T-cell (primary cell): Measurements from ENCODE around the gene FOXRED2. TPM values are rescaled to one million over a fixed set of nuclear protein-coding genes. Genes with fewer than 3 reads are reported as not detected.

Source experiments
- ATAC-seq, 4 experiments: fragments of 200-7000 bp in 3 of 4; fragments of 150-1000 bp in 1 of 4; cut with Tn5 transposase; replicated peaks in 1 of 4; 1 replicate in 3 of 4; 2 replicates in 1 of 4; pipeline ENCODE4 v1.10.0; 2021; ENCODE audit warnings: moderate library complexity in 3 of 4, mild to moderate bottlenecking in 2 of 4, moderate number of reproducible peaks in 1 of 4
- CTCF ChIA-PET, 2 donors: fragments of 300-600 bp; sonication (Branson Sonifier 250); formaldehyde crosslinking; loops; one replicate each; lab custom pipeline; 2022; ENCODE audit warnings: antibody characterized with exemption in 2 of 2; lab: Charles Lee
- POLR2A ChIA-PET, 2 donors: fragments of 300-600 bp; sonication (Branson Sonifier 250); formaldehyde crosslinking; loops; one replicate each; lab custom pipeline; 2022; ENCODE audit warnings: antibody characterized with exemption in 2 of 2; lab: Charles Lee
- DNase-seq, 35 experiments: peaks; one replicate each; pipeline versions ENCODE4 v3.0.0 to v3.0.0-alpha.2; 2013 to 2023
- H3K27ac ChIP-seq: one replicate; pipeline ENCODE4 v1.5.1; 2013; ENCODE audit warnings: low read length
- H3K27me3 ChIP-seq, 2 experiments: replicated peaks in 1 of 2; 1 replicate in 1 of 2; 2 replicates in 1 of 2; pipeline versions ENCODE4 v1.6.1 to v1.7.0; 2013; ENCODE audit warnings: low read length in 1 of 2, mixed read lengths in 1 of 2; ENCODE audit not compliant: control insufficient read depth in 2 of 2, insufficient read depth in 2 of 2; ENCODE audit errors: extremely low read depth in 1 of 2
- H3K36me3 ChIP-seq, 2 donors: 1 replicate in 1 of 2; 2 replicates in 1 of 2; pipeline versions ENCODE4 v1.6.1 to v1.7.0; 2013; ENCODE audit warnings: low read length in 1 of 2; ENCODE audit not compliant: control insufficient read depth in 2 of 2, insufficient read depth in 1 of 2; ENCODE audit errors: extremely low read depth in 1 of 2
- H3K4me1 ChIP-seq, 2 experiments: 1 replicate in 1 of 2; 2 replicates in 1 of 2; pipeline versions ENCODE4 v1.6.1 to v1.7.0; 2013; ENCODE audit warnings: low read length in 2 of 2, mixed read lengths in 1 of 2; ENCODE audit not compliant: insufficient read depth in 2 of 2, control insufficient read depth in 1 of 2; ENCODE audit errors: extremely low read depth in 1 of 2
- H3K4me3 ChIP-seq, 2 donors: 1 replicate in 1 of 2; 2 replicates in 1 of 2; pipeline versions ENCODE4 v1.5.1 to v1.7.0; 2013; ENCODE audit warnings: mild to moderate bottlenecking in 2 of 2, low read length in 1 of 2, moderate library complexity in 1 of 2; ENCODE audit not compliant: control insufficient read depth in 1 of 2; ENCODE audit errors: extremely low read depth in 1 of 2
- H3K9me3 ChIP-seq: 2 replicates; pipeline ENCODE4 v1.7.0; 2013
- H3K27ac Mint-ChIP-seq, 2 donors: one replicate each; pipeline ENCODE4 v1.8.0; 2020 to 2021; ENCODE audit warnings: mild to moderate bottlenecking in 2 of 2, mixed read lengths in 2 of 2
- H3K27me3 Mint-ChIP-seq, 2 donors: one replicate each; pipeline ENCODE4 v1.8.0; 2021 to 2022; ENCODE audit warnings: mixed read lengths in 2 of 2
- H3K36me3 Mint-ChIP-seq: one replicate; pipeline ENCODE4 v1.8.0; 2021; ENCODE audit warnings: mixed read lengths
- H3K4me1 Mint-ChIP-seq, 3 donors: one replicate each; pipeline ENCODE4 v1.8.0; 2020 to 2022; ENCODE audit warnings: mixed read lengths in 3 of 3, mild to moderate bottlenecking in 1 of 3
- H3K4me3 Mint-ChIP-seq, 3 donors: one replicate each; pipeline ENCODE4 v1.8.0; 2020 to 2022; ENCODE audit warnings: mild to moderate bottlenecking in 3 of 3, mixed read lengths in 3 of 3, moderate library complexity in 3 of 3
- H3K9me3 Mint-ChIP-seq, 3 donors: one replicate each; pipeline ENCODE4 v1.8.0; 2020 to 2022; ENCODE audit warnings: mixed read lengths in 3 of 3
- WGBS: methylation state at CpG from one replicate; pipeline ENCODE4 v1.1.5; 2013; ENCODE audit warnings: missing lambda C conversion rate; ENCODE audit not compliant: insufficient coverage; 5-methylcytosine and 5-hydroxymethylcytosine counted together
- total RNA-seq, 35 experiments: library from RNA in 6 of 35; stranded (reverse) in 6 of 35; fragments of 120-200 nt in 1 of 35; gene quantifications; one replicate each; pipeline versions ENCODE4 v1.2.1 to v1.2.4 and lab custom pipeline; 2013 to 2026

FOXRED2 gene
- total RNA-seq, 5 donors from 2014 or later (not counting 1 experiment from before 2014, with no cell fraction given), result 1.7 to 5.0 (median 3.2) TPM

- peaks cover 17 to 32% of the 10 kb centered on the region in 2 donors for H3K27me3 Mint-ChIP-seq
- H3K27me3 ChIP-seq, result peaks cover 0 to 43% of the 10 kb centered on the region in 2 experiments
- H3K27ac ChIP-seq, result no peak overlapping the region
- H3K4me1 ChIP-seq, result peaks cover 0 to 5% of the 10 kb centered on the region in 2 experiments
- POLR2A ChIA-PET, result no interaction called here
- no peaks in the 10 kb centered on the region for H3K9me3 ChIP-seq
- H3K4me3 Mint-ChIP-seq, result no peak overlapping the region
- ATAC-seq (no peak), DNase-seq (no peak)
- no peaks in the 10 kb centered on the region for H3K9me3 Mint-ChIP-seq
- H3K36me3 ChIP-seq, result no peaks in the 10 kb centered on the region
- no peak overlapping the region for H3K4me3 ChIP-seq
- H3K36me3 Mint-ChIP-seq, result no peaks in the 10 kb centered on the region
- H3K27ac Mint-ChIP-seq, result no peak overlapping the region
- CTCF ChIA-PET, result interaction anchor here in 1 of 2 donors (0.5 to 0.6 kb wide), 2 partner anchors 337 to 431 kb away, joined by 3 to 4 read pairs; no protein-coding TSS in a partner anchor
- WGBS, result 67% methylated on average over 3 of the region's 6 CpGs
- peaks cover 0 to 7% (median 3%) of the 10 kb centered on the region in 3 donors for H3K4me1 Mint-ChIP-seq
These were observed 40.1 kb upstream of the FOXRED2 start for GRCh38 chr22:36546932-36547331.

DNA sequence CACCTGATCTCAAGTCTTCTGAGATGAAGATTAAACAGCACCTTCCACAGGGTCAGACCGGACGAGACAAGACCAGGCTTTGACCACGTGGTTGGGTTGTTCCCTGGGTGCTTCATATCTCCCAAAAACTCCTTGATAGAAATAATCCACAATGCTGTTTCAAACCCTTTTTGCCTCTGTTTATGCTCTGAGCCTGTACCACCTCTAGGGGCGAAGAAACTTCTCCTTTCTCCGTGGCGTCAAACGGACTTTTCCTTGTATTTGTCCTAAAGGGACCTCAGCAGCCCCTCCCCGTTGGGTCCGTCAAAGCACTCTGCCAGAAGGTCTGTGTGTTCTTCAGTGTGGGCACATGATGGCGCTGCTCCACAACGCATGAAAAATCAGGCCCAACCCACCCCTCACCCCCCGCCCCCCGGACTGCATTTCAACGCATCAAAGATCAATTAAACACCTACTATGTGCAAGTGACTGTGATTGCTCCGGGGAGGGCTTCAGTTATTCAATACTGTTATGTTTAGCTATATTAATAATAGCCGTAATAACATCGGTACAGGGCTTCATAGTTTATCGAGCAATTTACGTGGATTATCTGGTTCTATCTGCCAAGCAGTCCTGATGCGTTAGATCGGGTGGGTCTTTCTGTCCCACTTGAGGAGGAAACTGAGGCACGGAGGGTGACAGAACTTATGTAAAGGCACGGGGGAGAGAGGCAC lies 39.4 kb upstream of the FOXRED2 start:
- Histone ChIP-seq H3K36me3 (no peaks in the 10 kb centered on the region), H3K4me3 (no peak overlapping the region), H3K27ac (no peak overlapping the region), H3K9me3 (no peaks in the 10 kb centered on the region), H3K4me1 (peaks cover 0 to 8% of the 10 kb centered on the region in 2 experiments), H3K27me3 (peaks cover 0 to 41% of the 10 kb centered on the region in 2 experiments)
- Mint-ChIP-seq H3K9me3 (no peaks in the 10 kb centered on the region), H3K4me3 (no peak overlapping the region), H3K36me3 (no peaks in the 10 kb centered on the region), H3K27me3 (peaks cover 14 to 26% of the 10 kb centered on the region in 2 donors), H3K27ac (no peak overlapping the region), H3K4me1 (peaks cover 0 to 10% (median 6%) of the 10 kb centered on the region in 3 donors)
- ATAC-seq (peak in 3 of 4 experiments; percentile 36 to 55 (median 54)), DNase-seq (peak in 11 of 35 experiments; percentile 1 to 46 (median 13))
- POLR2A ChIA-PET, result no interaction called here
- CTCF ChIA-PET, result interaction anchor here in 1 of 2 donors (0.5 to 0.6 kb wide), 2 partner anchors 338 to 432 kb away, joined by 3 to 4 read pairs; no protein-coding TSS in a partner anchor
- 37% methylated on average over 17 of the region's 23 CpGs for WGBS

- H3K36me3 Mint-ChIP-seq, result no peaks in the 10 kb centered on the region
- H3K4me3 Mint-ChIP-seq, result no peak overlapping the region
- peaks cover 0 to 10% (median 6%) of the 10 kb centered on the region in 3 donors for H3K4me1 Mint-ChIP-seq
- WGBS, result 93% methylated on average over 7 of the region's 11 CpGs
- H3K9me3 Mint-ChIP-seq, result no peaks in the 10 kb centered on the region
- H3K27ac ChIP-seq, result no peak overlapping the region
- no peaks in the 10 kb centered on the region for H3K36me3 ChIP-seq
- H3K27me3 Mint-ChIP-seq, result peaks cover 9 to 18% of the 10 kb centered on the region in 2 donors
- H3K27ac Mint-ChIP-seq, result no peak overlapping the region
- H3K4me1 ChIP-seq, result peaks cover 0 to 8% of the 10 kb centered on the region in 2 experiments
- POLR2A ChIA-PET, result no interaction called here
- H3K9me3 ChIP-seq, result no peaks in the 10 kb centered on the region
- no peak for ATAC-seq
- H3K27me3 ChIP-seq, result peaks cover 0 to 23% of the 10 kb centered on the region in 2 experiments
- no peak overlapping the region for H3K4me3 ChIP-seq
- no peak for DNase-seq
- CTCF ChIA-PET, result no interaction called here
These were observed 37.3 kb upstream of the FOXRED2 start for GRCh38 chr22:36544107-36544620.

- Mint-ChIP-seq H3K4me1 (peaks cover 0 to 6% (median 6%) of the 10 kb centered on the region in 3 donors), H3K9me3 (no peaks in the 10 kb centered on the region), H3K27me3 (peaks cover 5 to 12% of the 10 kb centered on the region in 2 donors), H3K36me3 (no peaks in the 10 kb centered on the region), H3K4me3 (no peak overlapping the region), H3K27ac (peak overlapping the region; percentile 55 to 58)
- peak in 3 of 35 experiments; percentile 9 to 23 (median 16) for DNase-seq
- Histone ChIP-seq H3K27ac (no peak overlapping the region), H3K27me3 (peaks cover 0 to 12% of the 10 kb centered on the region in 2 experiments), H3K36me3 (no peaks in the 10 kb centered on the region), H3K9me3 (no peaks in the 10 kb centered on the region), H3K4me1 (peaks cover 0 to 8% of the 10 kb centered on the region in 2 experiments), H3K4me3 (no peak overlapping the region)
- CTCF ChIA-PET, result interaction anchor here in 1 of 2 donors (0.6 kb wide), 1 partner anchor 31 kb away, joined by 4 read pairs; no protein-coding TSS in a partner anchor
- peak; percentile 42 to 93 (median 80) for ATAC-seq
- POLR2A ChIA-PET, result no interaction called here
- WGBS, result 53% methylated on average over 3 of the region's 9 CpGs
These were observed 35.1 kb upstream of the FOXRED2 start for GRCh38 chr22:36541831-36542411.

GRCh38 chr22:36540867-36541642 lies 34.2 kb upstream of the FOXRED2 start:
- Mint-ChIP-seq H3K4me1 (peaks cover 0 to 6% (median 6%) of the 10 kb centered on the region in 3 donors), H3K36me3 (no peaks in the 10 kb centered on the region), H3K9me3 (no peaks in the 10 kb centered on the region), H3K27me3 (peaks cover 5 to 7% of the 10 kb centered on the region in 2 donors), H3K27ac (no peak overlapping the region), H3K4me3 (no peak overlapping the region)
- H3K4me3 ChIP-seq, result no peak overlapping the region
- DNase-seq (no peak), ATAC-seq (no peak)
- H3K4me1 ChIP-seq, result peaks cover 0 to 8% of the 10 kb centered on the region in 2 experiments
- H3K9me3 ChIP-seq, result no peaks in the 10 kb centered on the region
- no peak overlapping the region for H3K27ac ChIP-seq
- ChIA-PET POLR2A (no interaction called here), CTCF (no interaction called here)
- WGBS, result 89% methylated on average over 5 of the region's 12 CpGs
- H3K27me3 ChIP-seq, result peaks cover 0 to 5% of the 10 kb centered on the region in 2 experiments
- no peaks in the 10 kb centered on the region for H3K36me3 ChIP-seq
